ENCODE data around the gene CREBL2. TPM values are rescaled to one million over a fixed set of nuclear protein-coding genes. Genes with fewer than 3 reads are reported as not detected.
"Not testable (repeated sequence)": the region's sequence is repeated elsewhere in the genome, so short reads cannot be mapped to it uniquely, and the experiment has no call there.

Gene CREBL2
- total RNA-seq, 1 donor from 2014 or later, result 11.4 TPM

- H3K27ac Mint-ChIP-seq (ENCODE audit: unreplicated experiment), result no peak overlapping the region
- no peaks in the 10 kb centered on the region for H3K36me3 Mint-ChIP-seq (ENCODE audit: low read depth)
- H3K4me3 Mint-ChIP-seq, result no peak overlapping the region
- H3K27me3 Mint-ChIP-seq (ENCODE audit: low read depth), result peaks cover 3% of the 10 kb centered on the region
- no peak for TF ChIP-seq CTCF (conservative IDR thresholded peaks at IDR 0.05)
- no peaks in the 10 kb centered on the region for H3K4me1 Mint-ChIP-seq
- H3K9me3 Mint-ChIP-seq, result peaks cover 4% of the 10 kb centered on the region
- no peak for DNase-seq (ENCODE audit: low read depth, low spot score)
Measured at GRCh38 chr12:12585115-12585863, 26.4 kb upstream of the CREBL2 start.

GRCh38 chr12:12586879-12587675 lies 24.6 kb upstream of the CREBL2 start:
- TF ChIP-seq CTCF (conservative IDR thresholded peaks at IDR 0.05), result no peak
- Mint-ChIP-seq H3K36me3 (ENCODE audit: low read depth) (no peaks in the 10 kb centered on the region), H3K27me3 (ENCODE audit: low read depth) (peaks cover 5% of the 10 kb centered on the region), H3K4me1 (no peaks in the 10 kb centered on the region), H3K4me3 (no peak overlapping the region), H3K27ac (ENCODE audit: unreplicated experiment) (no peak overlapping the region), H3K9me3 (peaks cover 4% of the 10 kb centered on the region)
- DNase-seq (ENCODE audit: low read depth, low spot score), result no peak

- no peak for DNase-seq (ENCODE audit: low read depth, low spot score)
- Mint-ChIP-seq H3K4me3 (no peak overlapping the region), H3K36me3 (ENCODE audit: low read depth) (no peaks in the 10 kb centered on the region), H3K27ac (ENCODE audit: unreplicated experiment) (no peak overlapping the region), H3K27me3 (ENCODE audit: low read depth) (peaks cover 7% of the 10 kb centered on the region), H3K4me1 (no peaks in the 10 kb centered on the region), H3K9me3 (peaks cover 4% of the 10 kb centered on the region)
- TF ChIP-seq CTCF (conservative IDR thresholded peaks at IDR 0.05), result no peak
Measured at GRCh38 chr12:12587878-12588277, 23.8 kb upstream of the CREBL2 start.

- DNase-seq (ENCODE audit: low read depth, low spot score); H3K4me1 Mint-ChIP-seq; H3K27me3 Mint-ChIP-seq (ENCODE audit: low read depth); H3K36me3 Mint-ChIP-seq (ENCODE audit: low read depth); H3K9me3 Mint-ChIP-seq; H3K4me3 Mint-ChIP-seq; H3K27ac Mint-ChIP-seq (ENCODE audit: unreplicated experiment): not testable (repeated sequence)
Measured at GRCh38 chr12:12588436-12588835, 23.2 kb upstream of the CREBL2 start.

- no peak for DNase-seq (ENCODE audit: low read depth, low spot score)
- TF ChIP-seq CTCF (conservative IDR thresholded peaks at IDR 0.05), result no peak
- Mint-ChIP-seq H3K4me3 (no peak overlapping the region), H3K36me3 (ENCODE audit: low read depth) (no peaks in the 10 kb centered on the region), H3K4me1 (no peaks in the 10 kb centered on the region), H3K9me3 (peaks cover 4% of the 10 kb centered on the region), H3K27ac (ENCODE audit: unreplicated experiment) (no peak overlapping the region), H3K27me3 (ENCODE audit: low read depth) (peaks cover 7% of the 10 kb centered on the region)
Measured at GRCh38 chr12:12590961-12591360, 20.7 kb upstream of the CREBL2 start.

GRCh38 chr12:12592930-12593329 lies 18.7 kb upstream of the CREBL2 start:
- Mint-ChIP-seq H3K36me3 (ENCODE audit: low read depth) (no peaks in the 10 kb centered on the region), H3K4me3 (no peak overlapping the region), H3K27ac (ENCODE audit: unreplicated experiment) (no peak overlapping the region), H3K27me3 (ENCODE audit: low read depth) (peaks cover 7% of the 10 kb centered on the region), H3K9me3 (peaks cover 4% of the 10 kb centered on the region), H3K4me1 (no peaks in the 10 kb centered on the region)
- TF ChIP-seq CTCF (conservative IDR thresholded peaks at IDR 0.05), result no peak
- DNase-seq (ENCODE audit: low read depth, low spot score), result no peak

GRCh38 chr12:12595929-12596328 lies 15.7 kb upstream of the CREBL2 start:
- H3K27me3 Mint-ChIP-seq (ENCODE audit: low read depth); H3K4me1 Mint-ChIP-seq; H3K27ac Mint-ChIP-seq (ENCODE audit: unreplicated experiment); H3K9me3 Mint-ChIP-seq; H3K36me3 Mint-ChIP-seq (ENCODE audit: low read depth); DNase-seq (ENCODE audit: low read depth, low spot score); H3K4me3 Mint-ChIP-seq: not testable (repeated sequence)

GRCh38 chr12:12596598-12596997 lies 15.1 kb upstream of the CREBL2 start:
- not testable (repeated sequence) for DNase-seq (ENCODE audit: low read depth, low spot score); H3K4me1 Mint-ChIP-seq; H3K9me3 Mint-ChIP-seq; H3K36me3 Mint-ChIP-seq (ENCODE audit: low read depth); H3K27ac Mint-ChIP-seq (ENCODE audit: unreplicated experiment); H3K27me3 Mint-ChIP-seq (ENCODE audit: low read depth); H3K4me3 Mint-ChIP-seq

All from neural crest cell (in vitro differentiated cells).